Fibroblast of skin of left quadriceps (primary cell): ENCODE measurements around the gene TRAP1.
"Not testable (repeated sequence)": the region's sequence is repeated elsewhere in the genome, so short reads cannot be mapped to it uniquely, and the experiment has no call there.

Experiments
- DNase-seq, 2 experiments: peaks; one replicate each; pipeline ENCODE4 v3.0.0-alpha.2; 2013; ENCODE audit warnings: low read depth in 2 of 2

The TRAP1 gene

GRCh38 chr16:3673676-3674377 lies 43.5 kb downstream of the TRAP1 start:
- no peak for DNase-seq

- DNase-seq: no peak
These were observed 44.1 kb downstream of the TRAP1 start for GRCh38 chr16:3673201-3673600.

- no peak for DNase-seq
These were observed 44.7 kb downstream of the TRAP1 start for GRCh38 chr16:3672571-3673041.

- no peak for DNase-seq
These were observed 45.9 kb downstream of the TRAP1 start for GRCh38 chr16:3671424-3671823.

GRCh38 chr16:3670711-3671110 lies 46.6 kb downstream of the TRAP1 start:
- DNase-seq: no peak

GRCh38 chr16:3669082-3669481 lies 48.2 kb downstream of the TRAP1 start:
- DNase-seq: no peak

GRCh38 chr16:3668626-3669025 lies 48.7 kb downstream of the TRAP1 start:
- no peak for DNase-seq

- no peak for DNase-seq
These were observed 51.8 kb downstream of the TRAP1 start for GRCh38 chr16:3665508-3665907.

- no peak for DNase-seq
These were observed 53.0 kb downstream of the TRAP1 start for GRCh38 chr16:3664187-3664896.

GRCh38 chr16:3662601-3663000 lies 54.7 kb downstream of the TRAP1 start:
- no peak for DNase-seq

- DNase-seq: no peak
These were observed 55.4 kb downstream of the TRAP1 start for GRCh38 chr16:3661922-3662321.

- no peak for DNase-seq
These were observed 56.0 kb downstream of the TRAP1 start for GRCh38 chr16:3661311-3661710.

- peak; percentile 43 to 45 for DNase-seq
These were observed 58.1 kb downstream of the TRAP1 start for GRCh38 chr16:3659251-3659650.

GRCh38 chr16:3656491-3657468 lies 60.5 kb downstream of the TRAP1 start:
- DNase-seq: no peak

GRCh38 chr16:3656160-3656490 lies 61.2 kb downstream of the TRAP1 start:
- DNase-seq: not testable (repeated sequence)

- no peak for DNase-seq
These were observed 61.7 kb downstream of the TRAP1 start for GRCh38 chr16:3655396-3656159.

GRCh38 chr16:3655030-3655395 lies 62.3 kb downstream of the TRAP1 start:
- no peak for DNase-seq

GRCh38 chr16:3654249-3654991 lies 62.9 kb downstream of the TRAP1 start, which contains the start of gene DNASE1:
Gene DNASE1, plus strand, starts transcription at chr16:3654691. Its CDS starts 683 bp downstream, at chr16:3655374.
- no peak for DNase-seq

GRCh38 chr16:3652373-3653195 lies 64.7 kb downstream of the TRAP1 start:
- DNase-seq: no peak
